ENCODE results near the gene FIBIN.
"Not testable (repeated sequence)": the region's sequence is repeated elsewhere in the genome, so short reads cannot be mapped to it uniquely, and the experiment has no call there.

Gene FIBIN

DNA sequence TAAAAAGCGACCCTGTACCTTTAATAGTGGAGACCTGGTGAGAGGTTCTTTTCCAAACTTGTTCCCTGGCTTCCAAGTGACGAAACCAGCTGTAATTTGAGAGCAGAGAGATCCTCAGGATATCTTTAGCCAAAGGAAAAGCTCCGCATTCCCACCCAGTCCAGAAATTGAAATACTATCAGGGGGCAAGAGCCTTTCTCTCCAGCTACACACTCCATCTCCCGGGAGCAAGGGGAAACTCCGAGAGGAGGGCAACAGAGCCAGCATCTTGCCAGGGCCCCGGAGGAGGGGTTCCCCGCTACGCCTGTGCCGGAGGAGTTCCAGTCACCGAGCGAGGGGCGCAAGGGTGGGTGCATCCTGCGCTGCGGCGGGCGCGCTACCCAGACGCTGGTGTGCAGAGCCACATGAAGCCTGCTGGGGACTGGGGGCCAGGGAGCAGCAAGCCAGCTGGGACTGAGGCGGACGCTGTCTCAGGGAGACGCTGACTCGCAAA is at the start of gene FIBIN:
FIBIN (plus strand) TSS at position 148 of the 493 bp plus-strand sequence. CDS start 415 bp downstream, outside the sequence.
- no peak for DNase-seq (ENCODE audit: low read depth in 2 of 2)

DNA sequence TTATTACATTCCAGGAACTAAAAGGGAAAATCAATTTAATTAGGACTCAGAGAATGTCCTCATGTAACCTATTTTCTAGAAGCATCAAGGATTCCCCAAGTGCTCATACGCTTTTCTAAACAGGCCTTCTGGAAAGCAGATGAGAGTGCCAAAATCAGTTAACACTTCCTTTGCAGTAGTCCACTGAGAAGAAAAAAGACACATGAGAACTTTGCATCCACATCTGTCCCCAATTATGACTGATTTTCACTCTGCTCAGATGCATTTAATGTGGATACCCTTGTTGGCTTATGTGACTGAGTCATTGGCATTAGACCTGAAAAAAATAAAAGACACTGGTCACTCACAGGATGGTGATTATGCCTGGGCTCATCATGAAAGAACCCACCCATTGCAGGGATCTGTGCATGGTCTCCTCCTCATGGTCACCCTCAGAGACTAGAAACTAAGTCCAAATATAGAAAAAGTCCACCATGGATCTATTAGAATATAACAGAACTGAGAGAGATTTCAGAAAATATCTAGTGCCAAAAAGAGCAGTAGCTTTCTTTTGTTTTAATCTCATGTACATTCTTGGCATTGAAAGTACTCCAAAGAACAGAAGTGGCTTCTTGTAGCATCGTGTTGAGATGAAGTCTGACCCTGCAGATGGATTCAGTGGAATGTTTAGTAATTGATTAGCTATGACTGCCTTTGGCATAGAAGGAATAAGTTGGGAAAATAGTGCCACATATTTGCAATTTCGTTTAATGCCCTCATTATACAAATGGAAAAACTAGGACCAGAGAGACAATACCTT is 48.8 kb upstream of the FIBIN start:
- no peak for DNase-seq (ENCODE audit: low read depth in 2 of 2)

- DNase-seq (ENCODE audit: low read depth in 2 of 2), result no peak
Observed at GRCh38 chr11:26946257-26946716, 47.6 kb upstream of the FIBIN start.

DNA sequence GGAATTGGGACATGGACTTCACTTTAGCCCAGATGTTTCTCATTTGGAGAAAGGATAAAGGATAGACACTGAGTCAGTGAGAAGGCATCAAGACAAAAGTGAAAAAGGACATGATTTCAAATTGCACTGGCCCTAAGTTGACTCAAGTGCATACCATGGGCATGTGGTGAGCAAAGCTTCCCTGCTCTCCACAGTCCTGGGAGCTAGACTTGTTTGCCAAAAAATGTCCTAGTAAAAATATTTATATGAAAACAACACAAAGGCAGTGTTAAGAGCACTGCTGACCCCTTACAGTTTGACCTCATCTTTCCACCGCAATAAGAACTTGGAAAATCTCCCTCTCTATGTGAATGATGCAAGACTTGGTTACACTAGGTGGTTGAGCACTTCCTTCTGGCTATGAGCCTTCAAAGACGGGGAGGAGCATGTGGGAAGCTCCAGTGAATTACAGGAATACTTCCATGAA is 46.5 kb upstream of the FIBIN start:
- no peak for DNase-seq (ENCODE audit: low read depth in 2 of 2)

DNA sequence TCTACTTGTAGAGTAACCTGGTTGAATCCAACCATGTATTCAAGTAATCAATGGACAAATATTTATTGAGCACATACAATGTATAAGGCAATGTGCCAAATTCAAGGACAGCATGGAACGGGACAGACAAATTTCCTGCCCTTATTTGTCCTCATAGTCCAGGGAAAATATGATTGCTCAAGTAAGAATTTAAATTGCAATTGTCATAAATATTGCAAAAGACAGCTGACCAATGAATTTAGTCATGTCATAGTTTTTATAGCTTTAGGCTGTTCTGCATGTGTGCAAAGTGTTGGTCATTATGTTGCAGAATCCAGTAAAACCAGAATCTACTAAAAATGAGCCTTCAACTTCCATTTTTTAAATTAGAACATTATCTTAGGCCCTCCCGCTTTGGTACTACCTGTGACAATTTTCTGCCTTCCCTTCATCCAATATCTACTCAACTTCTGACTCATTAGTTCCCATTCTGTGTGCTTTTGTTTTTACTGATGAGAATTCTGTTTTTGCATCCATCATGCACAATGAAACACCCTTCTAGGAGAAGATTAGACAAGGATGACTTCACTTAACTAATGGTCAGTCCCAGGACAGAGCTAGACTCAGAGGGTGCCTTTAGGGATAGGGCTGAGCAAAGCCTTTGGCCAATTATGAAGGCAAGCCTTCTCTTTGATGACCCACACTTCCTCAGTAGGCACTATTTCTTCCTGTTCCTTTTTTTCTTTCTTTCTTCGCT is 45.8 kb upstream of the FIBIN start:
- no peak for DNase-seq (ENCODE audit: low read depth in 2 of 2)

DNA sequence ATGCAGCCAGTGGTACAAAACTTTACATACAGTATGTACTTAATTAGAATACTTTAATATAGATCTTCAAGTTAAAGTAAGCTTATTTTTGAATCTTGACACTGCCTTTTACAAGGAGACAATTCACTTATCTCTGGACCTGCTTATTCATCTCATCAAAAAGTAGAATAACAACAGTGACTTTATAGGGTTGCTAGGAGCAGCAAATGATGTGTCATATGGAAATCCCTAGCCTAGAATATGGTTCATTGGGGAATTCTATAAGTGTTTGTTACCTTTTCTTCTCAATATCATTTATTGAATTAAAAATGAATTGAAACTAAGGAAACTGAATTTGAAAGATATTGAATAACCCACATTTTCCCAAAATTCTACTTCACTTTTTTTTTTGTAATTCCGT is 45.0 kb upstream of the FIBIN start:
- no peak for DNase-seq (ENCODE audit: low read depth in 2 of 2)

DNA sequence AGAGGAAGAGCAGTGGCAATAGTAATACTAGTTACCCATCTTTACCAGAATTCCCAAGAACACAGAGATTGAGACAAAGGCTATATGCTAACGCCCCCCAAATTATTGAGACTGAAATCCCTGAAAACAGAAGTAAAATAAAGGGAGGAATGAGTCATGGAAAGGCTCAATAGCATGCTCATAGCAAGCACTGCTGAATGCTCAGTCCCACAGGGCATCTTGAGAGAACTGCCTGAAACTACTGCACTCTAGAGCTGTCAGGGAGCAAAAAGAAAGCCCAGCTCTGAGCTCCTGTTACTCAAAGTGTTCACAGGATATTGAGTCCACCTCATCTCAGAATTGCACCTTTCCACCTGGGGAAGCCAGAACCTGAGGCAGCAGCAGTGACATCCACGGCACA is 44.1 kb upstream of the FIBIN start:
- DNase-seq (ENCODE audit: low read depth in 2 of 2), result no peak

DNA sequence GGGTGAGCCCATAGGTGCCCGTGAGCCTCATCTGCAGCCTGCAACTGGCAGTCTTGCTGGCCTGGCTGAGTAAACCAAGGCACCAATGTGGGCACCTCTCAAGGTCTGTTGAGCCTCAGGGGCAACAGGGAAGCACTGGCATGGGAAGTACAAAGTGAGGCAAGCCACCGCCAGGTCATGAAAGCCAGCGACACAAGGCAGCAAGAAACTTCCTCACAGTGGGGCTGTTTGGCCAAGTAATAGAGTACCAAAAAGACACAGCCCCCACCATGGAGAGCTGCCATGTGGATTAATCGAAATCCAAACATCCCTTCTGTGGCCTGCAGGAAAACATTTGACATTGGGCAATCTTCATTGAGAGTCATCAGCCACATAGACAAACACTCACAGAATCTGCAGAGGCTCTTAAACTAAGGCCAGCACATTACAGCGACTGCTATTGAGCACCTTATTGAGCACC is 43.6 kb upstream of the FIBIN start:
- DNase-seq (ENCODE audit: low read depth in 2 of 2), result no peak

DNA sequence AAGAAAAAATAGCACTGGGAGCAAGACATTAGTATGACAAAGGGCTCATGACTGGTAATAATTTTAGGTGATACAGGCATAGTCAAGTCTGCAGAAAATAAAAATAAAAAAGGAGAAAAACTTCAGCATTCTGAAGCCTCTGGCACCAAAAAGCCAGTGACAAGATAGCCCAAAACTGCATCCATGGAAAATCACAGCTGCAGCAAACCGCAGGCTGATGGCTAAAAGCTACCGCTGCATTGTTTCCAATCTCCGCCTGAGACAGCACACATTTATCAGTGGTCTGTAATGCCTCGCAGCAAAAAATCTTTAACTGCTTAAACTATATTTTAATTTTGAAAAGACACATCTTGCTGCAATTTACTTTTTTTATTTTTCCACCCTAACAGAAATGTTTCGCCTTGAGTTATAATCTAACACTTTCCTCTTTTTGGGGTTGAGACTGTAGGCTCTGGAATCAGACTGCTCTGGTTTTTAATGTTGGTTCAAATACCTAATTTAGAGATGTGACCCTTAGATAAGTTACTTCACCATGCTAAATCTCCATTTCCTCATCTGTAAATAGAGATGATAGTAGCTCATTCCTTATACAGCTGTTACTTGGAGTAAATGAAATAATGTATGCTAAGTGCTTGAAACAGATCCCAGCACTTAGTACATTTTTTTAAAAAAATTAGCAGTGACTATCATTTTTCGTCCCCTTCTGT is 42.0 kb upstream of the FIBIN start:
- no peak for DNase-seq (ENCODE audit: low read depth in 2 of 2)

DNA sequence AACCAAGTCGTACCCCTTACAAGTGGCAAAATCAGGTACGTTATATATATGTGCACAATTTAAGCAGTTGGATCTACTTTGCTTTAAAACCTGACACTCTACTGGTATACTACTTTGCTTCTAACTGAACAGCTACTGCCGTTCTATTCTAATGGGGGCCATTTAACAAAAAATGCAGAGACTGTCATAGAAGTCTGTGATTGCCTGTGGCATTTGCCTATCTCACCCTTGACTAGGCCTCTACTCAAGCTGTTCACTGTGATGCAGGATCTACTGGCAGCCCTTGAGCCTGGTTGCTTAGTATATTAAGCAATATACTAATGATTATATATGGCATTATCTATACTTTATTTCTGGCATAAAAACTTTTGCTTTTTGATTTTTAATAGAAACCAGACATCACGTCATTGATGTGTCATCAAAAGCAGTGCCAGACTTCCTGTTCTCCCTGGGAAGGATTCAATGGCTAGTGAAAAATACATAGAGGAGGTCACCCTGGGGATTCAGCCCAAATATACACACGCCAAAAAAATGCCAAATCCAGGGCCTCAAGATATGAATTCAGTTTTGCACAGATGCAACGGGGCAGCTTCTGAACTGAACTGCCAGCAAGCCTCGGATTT is 40.0 kb upstream of the FIBIN start:
- DNase-seq (ENCODE audit: low read depth in 2 of 2), result no peak

- no peak for DNase-seq (ENCODE audit: low read depth in 2 of 2)
Observed at GRCh38 chr11:26958005-26958701, 35.8 kb upstream of the FIBIN start.

DNA sequence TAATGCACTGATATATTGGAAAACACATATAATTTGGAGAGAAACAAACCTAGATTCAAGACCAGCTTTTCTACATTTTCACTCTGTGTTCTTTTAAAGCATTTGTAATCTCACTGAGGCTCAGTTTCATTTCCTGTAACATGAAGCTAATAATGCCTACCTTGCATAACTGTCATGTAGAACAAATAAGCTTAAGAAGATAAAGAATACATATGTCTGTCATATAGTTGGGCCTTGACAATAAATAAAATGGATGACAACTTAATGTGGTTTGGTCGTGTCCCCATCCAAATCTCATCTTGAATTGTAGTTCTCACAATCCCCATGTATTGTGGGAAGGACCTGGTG is 35.2 kb upstream of the FIBIN start:
- DNase-seq (ENCODE audit: low read depth in 2 of 2), result no peak

DNA sequence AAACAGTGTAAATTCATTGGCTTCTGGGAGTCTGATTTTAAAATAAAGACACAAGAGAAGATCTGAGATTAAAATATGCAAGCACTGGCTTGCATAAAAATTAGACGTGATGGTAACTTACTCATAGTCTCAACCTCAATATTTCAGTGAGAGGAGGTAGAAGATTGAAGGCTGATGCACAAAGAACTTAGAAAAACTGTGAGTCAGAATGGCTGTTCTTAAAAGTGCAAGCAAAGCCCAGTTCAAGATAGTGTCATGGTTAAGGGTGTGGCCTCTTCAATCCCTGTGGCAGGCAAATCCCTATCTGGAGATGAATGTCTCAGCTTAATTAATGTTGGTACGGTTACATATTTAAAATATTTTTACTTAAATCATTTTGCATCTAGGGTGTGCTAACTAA is 33.6 kb upstream of the FIBIN start:
- no peak for DNase-seq (ENCODE audit: low read depth in 2 of 2)

- DNase-seq (ENCODE audit: low read depth in 2 of 2), result no peak
Observed at GRCh38 chr11:26963764-26964163, 30.1 kb upstream of the FIBIN start.

- no peak for DNase-seq (ENCODE audit: low read depth in 2 of 2)
Observed at GRCh38 chr11:26964339-26964738, 29.6 kb upstream of the FIBIN start.

DNA sequence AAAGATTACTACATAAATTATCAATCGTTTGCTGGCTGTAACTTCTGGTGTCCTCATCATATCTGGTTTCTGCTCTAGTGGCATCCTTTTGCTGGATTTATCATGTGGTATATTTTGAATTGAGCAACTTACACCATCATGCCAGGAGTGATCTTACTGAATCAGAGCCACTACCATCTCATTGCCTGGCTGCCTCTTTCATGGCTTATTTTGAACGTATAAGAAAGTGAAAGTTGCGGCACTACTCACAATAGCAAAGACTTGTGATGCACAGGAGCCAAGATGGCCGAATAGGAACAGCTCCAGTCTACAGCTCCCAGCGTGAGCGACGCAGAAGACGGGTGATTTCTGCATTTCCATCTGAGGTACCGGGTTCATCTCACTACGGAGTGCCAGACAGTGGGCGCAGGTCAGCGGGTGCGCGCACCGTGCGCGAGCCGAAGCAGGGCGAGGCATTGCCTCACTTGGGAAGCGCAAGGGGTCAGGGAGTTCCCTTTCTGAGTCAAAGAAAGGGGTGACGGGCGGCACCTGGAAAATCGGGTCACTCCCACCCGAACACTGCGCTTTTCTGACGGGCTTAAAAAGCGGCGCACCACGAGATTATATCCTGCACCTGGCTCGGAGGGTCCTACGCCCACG is 28.9 kb upstream of the FIBIN start:
- DNase-seq (ENCODE audit: low read depth in 2 of 2), result not testable (repeated sequence)

GRCh38 chr11:26971961-26972360 is 22.0 kb upstream of the FIBIN start:
- no peak for DNase-seq (ENCODE audit: low read depth in 2 of 2)

- DNase-seq (ENCODE audit: low read depth in 2 of 2), result no peak
Observed at GRCh38 chr11:26974069-26974783, 19.7 kb upstream of the FIBIN start.

DNA sequence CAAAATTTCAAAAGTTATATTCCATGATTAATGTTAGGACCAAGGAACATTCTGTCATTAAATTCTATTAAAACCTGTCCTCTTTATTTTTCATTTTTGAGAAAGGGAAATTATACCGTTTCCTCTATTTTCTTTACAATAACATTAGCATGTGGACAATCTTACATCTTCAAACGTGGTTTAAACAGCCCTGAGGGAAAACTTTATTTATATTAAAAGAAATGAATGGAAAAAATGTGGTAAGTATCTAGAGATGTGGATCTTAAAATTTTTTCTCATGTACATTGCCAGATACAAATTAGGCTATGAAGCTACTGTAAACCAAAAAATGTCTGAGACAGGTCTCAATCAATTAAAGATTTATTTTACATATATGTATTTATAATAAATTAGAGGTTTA is 18.9 kb upstream of the FIBIN start:
- no peak for DNase-seq (ENCODE audit: low read depth in 2 of 2)

GRCh38 chr11:26976389-26976788 is 17.5 kb upstream of the FIBIN start:
- DNase-seq (ENCODE audit: low read depth in 2 of 2), result no peak

Measured in stimulated activated CD4-positive, alpha-beta T cell treated with anti-CD3 and anti-CD28 coated beads, Interleukin-12 subunit alpha, Interleukin-12 subunit beta, amount 100 ng/mL, for 24 hours (primary cell).